A673 (cell line): ENCODE data around the gene NDRG4. TPM values are rescaled to one million over a fixed set of nuclear protein-coding genes. Genes with fewer than 3 reads are reported as not detected.

ENCODE experiments used
- BruUV-seq: library from RNA; stranded (reverse); fragments of 400-500 nt; replicated peaks from 2 replicates; lab custom pipeline; 2021; lab: Mats Ljungman, UMichigan
- CTCF ChIA-PET: fragments of 300-600 bp; sonication (Branson Sonifier 250); formaldehyde crosslinking; loops from one replicate; lab custom pipeline; 2022; ENCODE audit warnings: antibody characterized with exemption; lab: Charles Lee
- POLR2A ChIA-PET: fragments of 300-600 bp; sonication (Branson Sonifier 250); formaldehyde crosslinking; loops from one replicate; lab custom pipeline; 2022; ENCODE audit warnings: antibody characterized with exemption; ENCODE audit not compliant: low non-redundant PET; lab: Charles Lee
- DNase-seq: peaks from one replicate; pipeline ENCODE4 v3.0.0-alpha.2; 2015; ENCODE audit warnings: low spot score
- H3K27ac ChIP-seq: fragments of 200-600 bp; sonication (generic); 2 replicates; pipeline ENCODE4 v1.5.1; 2016; ENCODE audit warnings: mixed run types, low read depth, mild to moderate bottlenecking, mixed read lengths, antibody characterized with exemption, low read length; ENCODE audit not compliant: poor library complexity, severe bottlenecking
- H3K27me3 ChIP-seq: fragments of 200-600 bp; sonication (generic); replicated peaks from 2 replicates; pipeline ENCODE4 v1.6.1; 2017; ENCODE audit warnings: mixed run types, low read depth, mild to moderate bottlenecking, mixed read lengths, antibody characterized with exemption, low read length; ENCODE audit not compliant: insufficient read depth, poor library complexity
- H3K36me3 ChIP-seq: fragments of 200-600 bp; sonication (generic); 2 replicates; pipeline ENCODE4 v1.6.1; 2016; ENCODE audit warnings: mixed run types, mild to moderate bottlenecking, mixed read lengths, antibody characterized with exemption, low read length; ENCODE audit not compliant: insufficient read depth, poor library complexity, severe bottlenecking
- H3K4me1 ChIP-seq: fragments of 200-600 bp; sonication (generic); 2 replicates; pipeline ENCODE4 v1.6.1; 2017; ENCODE audit warnings: mixed run types, mild to moderate bottlenecking, mixed read lengths, antibody characterized with exemption, low read length; ENCODE audit not compliant: insufficient read depth, poor library complexity, severe bottlenecking
- H3K4me3 ChIP-seq: fragments of 200-600 bp; sonication (generic); 2 replicates; pipeline ENCODE4 v1.5.1; 2016; ENCODE audit warnings: low read depth, mixed run types, mild to moderate bottlenecking, mixed read lengths, low read length; ENCODE audit not compliant: poor library complexity, severe bottlenecking
- H3K9me3 ChIP-seq: fragments of 200-600 bp; sonication (generic); 2 replicates; pipeline ENCODE4 v1.6.1; 2016; ENCODE audit warnings: mixed run types, low read depth, mild to moderate bottlenecking, mixed read lengths, antibody characterized with exemption, low read length; ENCODE audit not compliant: poor library complexity, severe bottlenecking
- CTCF ChIP-seq: fragments of 300-800, 200-600 bp; sonication (generic); conservative IDR thresholded peaks from 2 replicates; pipeline ENCODE4 v1.5.1; 2017; ENCODE audit warnings: low read depth, mild to moderate bottlenecking, antibody characterized with exemption, low read length, moderate library complexity, mixed read lengths
- EZH2 ChIP-seq: fragments of 200-600 bp; sonication (generic); IDR thresholded peaks from 2 replicates; pipeline ENCODE4 v1.6.1; 2017; ENCODE audit warnings: borderline replicate concordance, low read depth, mild to moderate bottlenecking, mixed read lengths, antibody characterized with exemption, low read length; ENCODE audit not compliant: poor library complexity, severe bottlenecking
- intact Hi-C: fragments of 100-400 bp; cut with micrococcal nuclease; formaldehyde crosslinking; loops from one replicate; pipeline ENCODE4 v1.10.0; 2022; ENCODE audit not compliant: unreplicated experiment
- total RNA-seq: library from RNA; stranded (reverse); gene quantifications from 2 replicates; pipeline ENCODE4 v1.2.3, GENCODE V29; 2021

NDRG4 gene
- total RNA-seq, 1 experiment from 2014 or later: 0.28 TPM

GRCh38 chr16:58464916-58465731 is 34.8 kb upstream of the NDRG4 start:
- intact Hi-C loops: no loop called here
- peak overlapping the region; percentile 44 for H3K4me3 ChIP-seq
- TF ChIP-seq EZH2 (no peak), CTCF (0 out of 2 replicates have a peak, but pooled peaks have one; percentile 9)
- no TSS peak for BruUV-seq
- no peaks in the 10 kb centered on the region for H3K36me3 ChIP-seq
- peaks cover 4% of the 10 kb centered on the region for H3K4me1 ChIP-seq
- CTCF ChIA-PET: no interaction called here
- POLR2A ChIA-PET: no interaction called here
- peaks cover 45% of the 10 kb centered on the region for H3K27me3 ChIP-seq
- no peaks in the 10 kb centered on the region for H3K9me3 ChIP-seq
- no peak for DNase-seq
- no peak overlapping the region for H3K27ac ChIP-seq

GRCh38 chr16:58465817-58466216 is 34.1 kb upstream of the NDRG4 start:
- CTCF ChIA-PET: no interaction called here
- H3K9me3 ChIP-seq: no peaks in the 10 kb centered on the region
- H3K27me3 ChIP-seq: peaks cover 45% of the 10 kb centered on the region
- no peak for DNase-seq
- no TSS peak for BruUV-seq
- H3K27ac ChIP-seq: no peak overlapping the region
- H3K36me3 ChIP-seq: no peaks in the 10 kb centered on the region
- POLR2A ChIA-PET: no interaction called here
- H3K4me1 ChIP-seq: peaks cover 4% of the 10 kb centered on the region
- intact Hi-C loops: no loop called here
- H3K4me3 ChIP-seq: no peak overlapping the region
- TF ChIP-seq CTCF (no peak), EZH2 (no peak)

GRCh38 chr16:58466396-58466795 is 33.5 kb upstream of the NDRG4 start:
- Histone ChIP-seq H3K27me3 (peaks cover 45% of the 10 kb centered on the region), H3K4me1 (peaks cover 4% of the 10 kb centered on the region), H3K4me3 (no peak overlapping the region), H3K27ac (no peak overlapping the region), H3K9me3 (no peaks in the 10 kb centered on the region), H3K36me3 (no peaks in the 10 kb centered on the region)
- BruUV-seq: no TSS peak
- intact Hi-C loops: no loop called here
- TF ChIP-seq CTCF (no peak), EZH2 (no peak)
- ChIA-PET CTCF (no interaction called here), POLR2A (no interaction called here)
- DNase-seq: no peak
